MCF 10A (cell line): ENCODE data around the gene STAT6. TPM values are rescaled to one million over a fixed set of nuclear protein-coding genes. Genes with fewer than 3 reads are reported as not detected.

Experiments used
- BruUV-seq: library from RNA; stranded (reverse); fragments of 400-500 nt; replicated peaks from 2 replicates; lab custom pipeline; 2021; lab: Mats Ljungman, UMichigan
- CTCF ChIA-PET: fragments of 300-600 bp; sonication (Branson Sonifier 250); formaldehyde crosslinking; extraction: SDS; loops from one replicate; lab custom pipeline; 2021; ENCODE audit warnings: antibody characterized with exemption, inconsistent platforms; lab: Yijun Ruan, JAX
- POLR2A ChIA-PET: fragments of 300-600, 350-650 bp; sonication (Branson Sonifier 250); formaldehyde crosslinking; extraction: SDS; loops from one replicate; lab custom pipeline; 2020; ENCODE audit warnings: antibody characterized with exemption, inconsistent platforms; lab: Yijun Ruan, JAX
- DNase-seq: peaks from one replicate; pipeline ENCODE4 v3.0.0-alpha.2; 2018; ENCODE audit not compliant: unreplicated experiment
- H3K27ac Mint-ChIP-seq: one replicate; pipeline ENCODE4 v1.8.0; 2022; ENCODE audit warnings: mild to moderate bottlenecking, low read depth, mixed read lengths; ENCODE audit not compliant: unreplicated experiment
- H3K27me3 Mint-ChIP-seq: one replicate; pipeline ENCODE4 v1.8.0; 2022; ENCODE audit warnings: mixed read lengths; ENCODE audit not compliant: insufficient read depth, unreplicated experiment
- H3K36me3 Mint-ChIP-seq: one replicate; pipeline ENCODE4 v1.8.0; 2022; ENCODE audit warnings: mild to moderate bottlenecking, moderate library complexity, mixed read lengths; ENCODE audit not compliant: insufficient read depth, unreplicated experiment
- H3K4me1 Mint-ChIP-seq: one replicate; pipeline ENCODE4 v1.8.0; 2022; ENCODE audit warnings: mixed read lengths; ENCODE audit not compliant: insufficient read depth, unreplicated experiment
- H3K4me3 Mint-ChIP-seq: one replicate; pipeline ENCODE4 v1.8.0; 2022; ENCODE audit warnings: mild to moderate bottlenecking, moderate library complexity, mixed read lengths; ENCODE audit not compliant: unreplicated experiment
- H3K9me3 Mint-ChIP-seq: one replicate; pipeline ENCODE4 v1.8.0; 2022; ENCODE audit warnings: mixed read lengths; ENCODE audit not compliant: unreplicated experiment
- CTCF ChIP-seq: fragments of 200-600 bp; IDR thresholded peaks from one replicate; pipeline ENCODE4 v1.8.0; 2022; ENCODE audit warnings: antibody characterized with exemption, mild to moderate bottlenecking; ENCODE audit not compliant: unreplicated experiment
- intact Hi-C: fragments of 100-400 bp; cut with micrococcal nuclease; formaldehyde crosslinking; loops from 2 replicates; pipeline ENCODE4 v1.14.1; 2022
- total RNA-seq: library from RNA; stranded (reverse); gene quantifications from 2 replicates; pipeline ENCODE4 v1.2.3, GENCODE V29; 2022

STAT6 gene
- total RNA-seq, 1 experiment from 2014 or later: 99.7 TPM

DNA sequence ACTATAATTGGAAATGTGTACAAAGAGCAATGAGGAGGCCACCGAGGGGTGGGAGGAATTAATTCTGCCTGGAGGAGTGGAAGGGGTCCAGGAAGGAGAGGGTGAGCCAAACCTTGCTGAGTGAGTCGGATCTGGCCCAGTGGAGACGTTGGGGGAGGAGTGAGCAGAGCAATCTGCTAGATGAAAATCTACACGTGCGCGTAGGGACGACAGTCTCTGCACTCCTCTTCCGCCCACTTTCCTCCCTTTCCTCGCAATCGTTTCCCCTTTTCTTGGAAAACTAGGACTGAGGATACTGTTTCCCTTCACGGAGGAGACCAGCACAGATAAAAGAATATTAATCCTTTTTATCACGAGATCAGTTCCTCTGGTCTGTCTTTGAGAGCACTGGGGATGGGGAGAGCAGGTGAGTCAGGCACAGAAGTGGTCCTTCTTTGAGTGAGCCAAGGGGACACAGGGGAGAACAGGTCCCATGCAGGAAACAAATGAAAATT, 25.1 kb downstream of the STAT6 start:
- BruUV-seq: no TSS peak
- DNase-seq: no peak
- intact Hi-C loops: no loop called here
- peak overlapping the region; percentile 90 for H3K4me3 Mint-ChIP-seq
- TF ChIP-seq CTCF: no peak
- H3K9me3 Mint-ChIP-seq: no peaks in the 10 kb centered on the region
- ChIA-PET POLR2A (interaction anchor here (0.6 to 16.5 kb wide), 8 partner anchors 7 to 101 kb away, joined by 3 to 610 read pairs (median 49); partner anchors contain the start of genes NEMP1 and STAT6), CTCF (interaction anchor here (1.2 to 2.1 kb wide), 4 partner anchors 16 to 25 kb away, joined by 5 to 8 read pairs (median 6); partner anchors contain the start of gene STAT6)
- H3K36me3 Mint-ChIP-seq: peaks cover 20% of the 10 kb centered on the region
- H3K27me3 Mint-ChIP-seq: no peaks in the 10 kb centered on the region
- H3K4me1 Mint-ChIP-seq: peaks cover 17% of the 10 kb centered on the region
- peak overlapping the region; percentile 94 for H3K27ac Mint-ChIP-seq

DNA sequence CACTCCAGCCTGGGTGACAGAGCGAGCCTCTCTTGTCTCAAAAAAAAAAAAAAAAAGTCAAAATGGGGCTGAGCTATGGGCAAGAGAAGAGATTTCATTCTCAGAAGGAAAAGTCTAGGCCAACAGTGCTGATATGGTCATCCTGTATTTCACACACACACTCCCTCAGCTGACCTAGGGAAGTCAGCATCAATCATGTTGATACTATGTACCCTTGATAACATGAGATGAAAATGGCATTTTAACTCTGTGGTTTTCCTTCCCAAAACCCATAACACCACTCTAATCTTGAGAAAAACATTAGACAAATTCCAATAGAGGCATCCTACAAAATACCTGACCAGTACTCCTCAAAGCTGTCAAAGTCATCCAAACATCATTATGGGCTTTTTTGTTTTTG, 30.3 kb downstream of the STAT6 start:
- CTCF ChIA-PET: interaction anchor here (1.6 to 8.1 kb wide), 3 partner anchors 12 to 30 kb away, joined by 7 to 66 read pairs (median 14); partner anchors contain the start of gene STAT6
- no peaks in the 10 kb centered on the region for H3K27me3 Mint-ChIP-seq
- no peaks in the 10 kb centered on the region for H3K9me3 Mint-ChIP-seq
- TF ChIP-seq CTCF: no peak
- BruUV-seq: no TSS peak
- POLR2A ChIA-PET: interaction anchor here (0.9 to 10.3 kb wide), 5 partner anchors 10 to 150 kb away, joined by 3 to 162 read pairs (median 26); partner anchors contain the start of genes NAB2 and STAT6
- no peak overlapping the region for H3K27ac Mint-ChIP-seq
- no peak for DNase-seq
- peaks cover 3% of the 10 kb centered on the region for H3K4me1 Mint-ChIP-seq
- peaks cover 7% of the 10 kb centered on the region for H3K36me3 Mint-ChIP-seq
- no peak overlapping the region for H3K4me3 Mint-ChIP-seq
- intact Hi-C loops: no loop called here

DNA sequence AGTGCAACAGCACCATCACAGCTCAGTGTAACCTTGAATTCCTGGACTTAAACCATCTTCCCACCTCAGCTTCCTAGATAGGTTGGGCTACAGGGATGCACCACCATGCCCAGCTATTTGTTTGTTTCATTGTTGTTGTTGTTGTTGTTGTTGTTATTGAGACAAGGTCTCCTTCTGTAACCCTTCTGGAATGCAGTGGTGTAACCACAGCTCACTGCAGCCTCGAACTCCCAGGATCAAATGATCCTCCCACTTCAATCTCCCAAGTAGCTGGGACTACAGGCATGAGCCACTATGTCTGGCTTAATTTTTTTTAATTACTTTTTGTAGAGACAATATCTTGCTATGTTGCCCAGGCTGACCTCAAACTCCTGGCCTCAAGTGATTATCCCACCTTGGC, 31.3 kb downstream of the STAT6 start:
- ChIA-PET POLR2A (interaction anchor here (0.8 to 10.3 kb wide), 16 partner anchors 11 to 396 kb away, joined by 3 to 162 read pairs (median 7); partner anchors contain the start of genes LRP1, NAB2, NACA and PTGES3), CTCF (interaction anchor here (0.6 to 8.1 kb wide), 14 partner anchors 11 to 394 kb away, joined by 3 to 66 read pairs (median 6); partner anchors contain the start of gene STAT6)
- no peaks in the 10 kb centered on the region for H3K9me3 Mint-ChIP-seq
- no peaks in the 10 kb centered on the region for H3K4me1 Mint-ChIP-seq
- peak overlapping the region; percentile 97 for H3K27ac Mint-ChIP-seq
- no peak for TF ChIP-seq CTCF
- DNase-seq: no peak
- peaks cover 7% of the 10 kb centered on the region for H3K36me3 Mint-ChIP-seq
- no TSS peak for BruUV-seq
- no peak overlapping the region for H3K4me3 Mint-ChIP-seq
- no peaks in the 10 kb centered on the region for H3K27me3 Mint-ChIP-seq
- intact Hi-C loops: no loop called here
